A673 (cell line): Measurements from ENCODE around the gene CFAP92. TPM values are rescaled to one million over a fixed set of nuclear protein-coding genes. Genes with fewer than 3 reads are reported as not detected.

Experiments used
- BruUV-seq: library from RNA; stranded (reverse); fragments of 400-500 nt; replicated peaks from 2 replicates; lab custom pipeline; 2021; lab: Mats Ljungman, UMichigan
- CTCF ChIA-PET: fragments of 300-600 bp; sonication (Branson Sonifier 250); formaldehyde crosslinking; loops from one replicate; lab custom pipeline; 2022; ENCODE audit warnings: antibody characterized with exemption; lab: Charles Lee
- POLR2A ChIA-PET: fragments of 300-600 bp; sonication (Branson Sonifier 250); formaldehyde crosslinking; loops from one replicate; lab custom pipeline; 2022; ENCODE audit warnings: antibody characterized with exemption; ENCODE audit not compliant: low non-redundant PET; lab: Charles Lee
- DNase-seq: peaks from one replicate; pipeline ENCODE4 v3.0.0-alpha.2; 2015; ENCODE audit warnings: low spot score
- H3K27ac ChIP-seq: fragments of 200-600 bp; sonication (generic); 2 replicates; pipeline ENCODE4 v1.5.1; 2016; ENCODE audit warnings: mixed run types, low read depth, mild to moderate bottlenecking, mixed read lengths, antibody characterized with exemption, low read length; ENCODE audit not compliant: poor library complexity, severe bottlenecking
- H3K27me3 ChIP-seq: fragments of 200-600 bp; sonication (generic); replicated peaks from 2 replicates; pipeline ENCODE4 v1.6.1; 2017; ENCODE audit warnings: mixed run types, low read depth, mild to moderate bottlenecking, mixed read lengths, antibody characterized with exemption, low read length; ENCODE audit not compliant: insufficient read depth, poor library complexity
- H3K36me3 ChIP-seq: fragments of 200-600 bp; sonication (generic); 2 replicates; pipeline ENCODE4 v1.6.1; 2016; ENCODE audit warnings: mixed run types, mild to moderate bottlenecking, mixed read lengths, antibody characterized with exemption, low read length; ENCODE audit not compliant: insufficient read depth, poor library complexity, severe bottlenecking
- H3K4me1 ChIP-seq: fragments of 200-600 bp; sonication (generic); 2 replicates; pipeline ENCODE4 v1.6.1; 2017; ENCODE audit warnings: mixed run types, mild to moderate bottlenecking, mixed read lengths, antibody characterized with exemption, low read length; ENCODE audit not compliant: insufficient read depth, poor library complexity, severe bottlenecking
- H3K4me3 ChIP-seq: fragments of 200-600 bp; sonication (generic); 2 replicates; pipeline ENCODE4 v1.5.1; 2016; ENCODE audit warnings: low read depth, mixed run types, mild to moderate bottlenecking, mixed read lengths, low read length; ENCODE audit not compliant: poor library complexity, severe bottlenecking
- H3K9me3 ChIP-seq: fragments of 200-600 bp; sonication (generic); 2 replicates; pipeline ENCODE4 v1.6.1; 2016; ENCODE audit warnings: mixed run types, low read depth, mild to moderate bottlenecking, mixed read lengths, antibody characterized with exemption, low read length; ENCODE audit not compliant: poor library complexity, severe bottlenecking
- CTCF ChIP-seq: fragments of 300-800, 200-600 bp; sonication (generic); conservative IDR thresholded peaks from 2 replicates; pipeline ENCODE4 v1.5.1; 2017; ENCODE audit warnings: low read depth, mild to moderate bottlenecking, antibody characterized with exemption, low read length, moderate library complexity, mixed read lengths
- EZH2 ChIP-seq: fragments of 200-600 bp; sonication (generic); IDR thresholded peaks from 2 replicates; pipeline ENCODE4 v1.6.1; 2017; ENCODE audit warnings: borderline replicate concordance, low read depth, mild to moderate bottlenecking, mixed read lengths, antibody characterized with exemption, low read length; ENCODE audit not compliant: poor library complexity, severe bottlenecking
- intact Hi-C: fragments of 100-400 bp; cut with micrococcal nuclease; formaldehyde crosslinking; loops from one replicate; pipeline ENCODE4 v1.10.0; 2022; ENCODE audit not compliant: unreplicated experiment
- total RNA-seq: library from RNA; stranded (reverse); gene quantifications from 2 replicates; pipeline ENCODE4 v1.2.3, GENCODE V29; 2021

The CFAP92 gene
- total RNA-seq, 1 experiment from 2014 or later = not detected

GRCh38 chr3:128992926-128993460, 883 bp downstream of the CFAP92 start:
- CTCF ChIA-PET = interaction anchor here (1.8 kb wide), 1 partner anchor 23 kb away, joined by 11 read pairs; no protein-coding TSS in a partner anchor
- TF ChIP-seq EZH2 (no peak), CTCF (no peak)
- no peak overlapping the region for H3K4me3 ChIP-seq
- POLR2A ChIA-PET = no interaction called here
- H3K27me3 ChIP-seq = no peaks in the 10 kb centered on the region
- no peaks in the 10 kb centered on the region for H3K9me3 ChIP-seq
- H3K27ac ChIP-seq = no peak overlapping the region
- no peaks in the 10 kb centered on the region for H3K4me1 ChIP-seq
- no peaks in the 10 kb centered on the region for H3K36me3 ChIP-seq
- DNase-seq = no peak
- no TSS peak for BruUV-seq
- intact Hi-C loops = no loop called here

GRCh38 chr3:128991355-128991895, 2.5 kb downstream of the CFAP92 start:
- Histone ChIP-seq H3K4me3 (no peak overlapping the region), H3K4me1 (no peaks in the 10 kb centered on the region), H3K36me3 (no peaks in the 10 kb centered on the region), H3K27me3 (no peaks in the 10 kb centered on the region), H3K9me3 (no peaks in the 10 kb centered on the region), H3K27ac (no peak overlapping the region)
- intact Hi-C loops = no loop called here
- no peak for TF ChIP-seq CTCF
- no peak for TF ChIP-seq EZH2
- ChIA-PET CTCF (no interaction called here), POLR2A (no interaction called here)
- no TSS peak for BruUV-seq
- DNase-seq = no peak

DNA sequence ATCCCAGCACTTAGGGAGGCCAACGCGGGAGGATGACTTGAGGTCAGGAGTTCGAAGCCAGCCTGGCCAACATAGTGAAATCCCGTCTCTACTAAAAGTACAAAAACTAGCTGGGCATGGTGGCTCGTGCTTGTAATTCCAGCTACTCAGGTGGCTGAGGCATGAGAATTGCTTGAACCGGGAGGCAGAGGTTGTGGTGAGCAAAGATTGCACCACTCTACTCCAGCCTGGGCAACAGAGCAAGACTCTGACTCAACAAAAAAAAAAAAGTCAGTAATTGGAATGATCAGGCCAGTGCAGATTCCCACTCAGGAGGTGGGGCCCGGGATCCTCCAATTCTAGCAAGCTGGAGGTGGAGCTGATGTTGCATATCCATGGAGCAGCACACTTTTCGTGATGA, 5.6 kb downstream of the CFAP92 start:
- intact Hi-C loops = no loop called here
- Histone ChIP-seq H3K36me3 (no peaks in the 10 kb centered on the region), H3K4me1 (no peaks in the 10 kb centered on the region), H3K4me3 (no peak overlapping the region), H3K27me3 (no peaks in the 10 kb centered on the region), H3K9me3 (no peaks in the 10 kb centered on the region), H3K27ac (no peak overlapping the region)
- no TSS peak for BruUV-seq
- no peak for DNase-seq
- CTCF ChIA-PET = no interaction called here
- TF ChIP-seq CTCF = no peak
- no peak for TF ChIP-seq EZH2
- POLR2A ChIA-PET = no interaction called here
